NCI-H345 treated with DMSO at 0.1 percent for 48 hours (cell line): ENCODE measurements around the gene PBXIP1.

Experiments used
- DNase-seq: peaks from one replicate; lab custom pipeline; 2025; ENCODE audit not compliant: unreplicated experiment; lab: John Stamatoyannopoulos, UW

PBXIP1 gene

DNA sequence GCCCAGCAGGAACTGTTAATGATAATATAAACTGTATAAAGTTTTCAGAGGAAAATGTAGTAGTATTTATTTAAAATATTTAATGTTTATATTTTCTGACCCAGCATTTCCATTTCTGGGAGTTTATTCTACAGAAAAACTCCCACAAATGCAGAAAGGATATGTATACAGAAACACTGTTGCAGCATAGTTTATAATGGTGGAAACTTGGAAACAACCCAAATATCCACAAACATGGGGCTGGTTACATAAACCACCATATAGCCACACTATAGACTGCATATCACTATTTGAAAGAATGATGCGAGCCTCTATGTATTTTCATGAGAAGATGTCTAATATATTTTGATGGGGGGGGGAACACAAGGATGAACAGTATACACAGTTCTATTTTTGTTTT, 54.3 kb downstream of the PBXIP1 start:
- no peak for DNase-seq

DNA sequence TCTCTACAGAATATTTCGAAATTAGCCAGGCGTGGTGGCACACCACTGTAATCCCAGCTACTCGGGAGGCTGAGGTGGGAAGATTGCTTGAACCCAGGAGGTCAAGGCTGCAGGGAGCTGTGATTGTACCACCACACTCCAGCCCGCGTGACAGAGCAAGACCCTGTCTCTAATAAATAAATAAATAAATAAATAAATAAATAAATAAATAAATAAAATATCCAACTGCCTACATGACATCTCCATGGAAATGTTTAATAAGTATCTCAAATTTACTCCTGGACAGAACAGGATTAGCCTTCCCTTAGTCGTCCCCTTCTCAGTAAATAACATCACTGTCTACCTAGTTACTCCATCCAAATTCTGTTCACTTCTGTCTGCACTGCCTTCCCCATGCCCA, 56.9 kb downstream of the PBXIP1 start:
- DNase-seq: no peak

DNA sequence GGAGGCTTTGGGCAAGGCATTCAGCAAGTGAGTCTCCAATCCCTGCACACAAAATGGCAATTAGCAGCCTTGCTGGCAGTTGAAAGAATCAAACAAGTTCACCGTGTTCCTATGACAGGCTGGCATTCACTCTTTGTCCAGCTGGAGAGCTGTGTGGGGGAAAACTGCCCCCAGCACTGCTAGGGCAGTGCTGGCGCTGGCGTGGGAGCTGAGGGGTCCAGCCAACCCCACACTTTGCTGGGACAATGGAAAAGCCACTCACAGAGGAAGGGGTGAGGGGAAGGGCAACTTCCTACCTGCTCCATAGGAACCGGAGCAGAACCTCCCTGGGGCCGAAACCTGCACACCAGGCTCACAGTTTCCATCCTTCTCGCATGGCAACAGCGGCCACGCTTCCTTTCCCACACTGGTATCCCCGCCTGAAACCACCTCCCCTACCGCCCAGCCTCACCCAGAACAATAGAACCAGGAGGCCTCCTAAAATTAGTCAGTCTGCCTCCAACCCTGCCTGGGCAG, 59.1 kb downstream of the PBXIP1 start:
- no peak for DNase-seq

DNA sequence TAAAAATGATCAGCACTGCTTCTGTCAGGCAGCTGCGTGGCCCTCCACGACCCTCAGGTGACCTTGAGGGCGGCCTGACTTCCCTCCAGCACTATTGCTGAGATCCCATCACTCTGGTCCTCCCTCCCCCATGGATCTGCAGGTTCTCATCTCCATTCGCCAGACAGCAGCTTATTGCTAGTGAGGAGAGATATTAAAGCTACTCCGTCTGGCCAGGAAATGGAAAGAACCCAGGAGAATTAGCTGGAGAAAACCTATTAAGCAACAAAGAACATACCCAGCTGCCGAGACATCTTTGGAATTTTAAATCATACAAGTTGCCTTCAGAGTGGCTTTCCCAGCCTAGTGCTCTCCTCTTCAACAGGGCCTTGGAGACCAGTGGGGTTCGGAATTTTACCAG, 60.1 kb downstream of the PBXIP1 start:
- no peak for DNase-seq
